HCT116 (cell line): ENCODE data around the gene ERG. TPM values are rescaled to one million over a fixed set of nuclear protein-coding genes. Genes with fewer than 3 reads are reported as not detected.

Experiments used
- ATAC-seq: fragments of 200-7000 bp; cut with Tn5 transposase; 2 replicates; pipeline ENCODE4 v1.9.1; 2020; ENCODE audit warnings: mild to moderate bottlenecking, moderate library complexity
- BruUV-seq: library from RNA; stranded (reverse); fragments of 400-500 nt; replicated peaks from 2 replicates; lab custom pipeline; 2021; lab: Mats Ljungman, UMichigan
- CTCF ChIA-PET: fragments of 300-600 bp; sonication (Branson Sonifier 250); formaldehyde crosslinking; loops from one replicate; lab custom pipeline; 2021; ENCODE audit warnings: antibody characterized with exemption; lab: Charles Lee
- POLR2A ChIA-PET: fragments of 300-600, 350-600 bp; sonication (Branson Sonifier 250); formaldehyde crosslinking; loops from one replicate; lab custom pipeline; 2021; ENCODE audit warnings: antibody characterized with exemption; lab: Charles Lee
- RAD21 ChIA-PET, 2 experiments: fragments of 300-600 bp; sonication (Branson Sonifier 250); formaldehyde crosslinking; loops; one replicate each; lab custom pipeline; 2023; ENCODE audit warnings: low total read pairs in 2 of 2; ENCODE audit not compliant: uncharacterized antibody in 2 of 2, unreplicated experiment in 2 of 2, low non-redundant PET in 1 of 2; lab: Charles Lee
- DNase-seq: peaks from one replicate; pipeline ENCODE4 v3.0.0-alpha.2; 2010; ENCODE audit warnings: low read depth, low spot score
- H2AFZ ChIP-seq: fragments of 200-600 bp; shearing (Covaris generic), sonication (generic); 2 replicates; pipeline ENCODE4 v1.6.1; 2017; ENCODE audit warnings: low read depth, mixed run types, mixed read lengths, antibody characterized with exemption, low read length; ENCODE audit not compliant: poor library complexity, severe bottlenecking
- H3K27ac ChIP-seq: 2 replicates; pipeline ENCODE4 v1.5.1; 2012; ENCODE audit warnings: low read depth, low read length
- H3K27me3 ChIP-seq: fragments of 200-600 bp; sonication (generic); 2 replicates; pipeline ENCODE4 v1.6.1; 2016; ENCODE audit warnings: mixed run types, low read length, mixed read lengths; ENCODE audit not compliant: insufficient read depth
- H3K36me3 ChIP-seq, 2 experiments: fragments of 200-500 bp in 1 of 2; fragments of 200-600 bp in 1 of 2; sonication (Bioruptor generic) in 1 of 2; sonication (generic) in 1 of 2; 2 replicates each; pipeline versions ENCODE4 v1.5.1 to v1.6.1; 2014 to 2016; ENCODE audit warnings: low read length in 2 of 2, inconsistent platforms in 1 of 2, mixed read lengths in 1 of 2, mixed run types in 1 of 2; ENCODE audit not compliant: insufficient read depth in 2 of 2, control insufficient read depth in 1 of 2
- H3K4me1 ChIP-seq, 2 experiments: fragments of 200-600 bp in 1 of 2; sonication (generic) in 1 of 2; 2 replicates each; pipeline versions ENCODE4 v1.5.1 to v1.6.1; 2012 to 2017; ENCODE audit warnings: low read length in 2 of 2, inconsistent platforms in 1 of 2, mild to moderate bottlenecking in 1 of 2, mixed read lengths in 1 of 2, mixed run types in 1 of 2, moderate library complexity in 1 of 2; ENCODE audit not compliant: insufficient read depth in 2 of 2, control insufficient read depth in 1 of 2
- H3K4me2 ChIP-seq: fragments of 200-600 bp; sonication (generic); 2 replicates; pipeline ENCODE4 v1.6.1; 2017; ENCODE audit warnings: mixed run types, low read length, mixed read lengths
- H3K4me3 ChIP-seq, 2 experiments: fragments of 200-600 bp in 1 of 2; sonication (generic) in 1 of 2; replicated peaks in 1 of 2; 2 replicates each; pipeline ENCODE4 v1.5.1; 2011 to 2016; ENCODE audit warnings: low read length in 2 of 2, control low read depth in 1 of 2, low read depth in 1 of 2, mild to moderate bottlenecking in 1 of 2, mixed read lengths in 1 of 2, mixed run types in 1 of 2
- H3K79me2 ChIP-seq: fragments of 200-600 bp; sonication (generic); 2 replicates; pipeline ENCODE4 v1.6.1; 2017; ENCODE audit warnings: mild to moderate bottlenecking, mixed run types, low read length, moderate library complexity, mixed read lengths; ENCODE audit not compliant: insufficient read depth
- H3K9ac ChIP-seq: fragments of 200-600 bp; sonication (generic); 2 replicates; pipeline ENCODE4 v1.6.1; 2016; ENCODE audit warnings: low read length, mixed read lengths
- H3K9me2 ChIP-seq: fragments of 200-600 bp; sonication (generic), shearing (Covaris generic); 2 replicates; pipeline ENCODE4 v1.6.1; 2017; ENCODE audit warnings: mixed run types, mild to moderate bottlenecking, moderate library complexity; ENCODE audit not compliant: insufficient read depth
- H3K9me3 ChIP-seq, 2 experiments: fragments of 200-500 bp in 1 of 2; fragments of 200-600 bp in 1 of 2; sonication (Bioruptor generic) in 1 of 2; sonication (generic) in 1 of 2; 2 replicates each; pipeline ENCODE4 v1.6.1; 2014 to 2017; ENCODE audit warnings: low read length in 2 of 2, mixed read lengths in 2 of 2, inconsistent platforms in 1 of 2, low read depth in 1 of 2, mild to moderate bottlenecking in 1 of 2, mixed run types in 1 of 2, moderate library complexity in 1 of 2; ENCODE audit not compliant: control insufficient read depth in 1 of 2, insufficient read depth in 1 of 2
- H4K20me1 ChIP-seq: fragments of 200-600 bp; sonication (generic), shearing (Covaris generic); 2 replicates; pipeline ENCODE4 v1.6.1; 2017; ENCODE audit warnings: mixed run types, mild to moderate bottlenecking, moderate library complexity; ENCODE audit not compliant: insufficient read depth
- CBX3 ChIP-seq: IDR thresholded peaks from 2 replicates; pipeline ENCODE4 v1.6.1; 2012; ENCODE audit warnings: low read depth
- CEBPB ChIP-seq: IDR thresholded peaks from 2 replicates; pipeline ENCODE4 v1.6.1; 2012; ENCODE audit warnings: low read depth
- ELF1 ChIP-seq: IDR thresholded peaks from 2 replicates; pipeline ENCODE4 v1.6.1; 2012; ENCODE audit warnings: low read depth, borderline replicate concordance
- EZH2phosphoT487 ChIP-seq: fragments of 200-600 bp; IDR thresholded peaks from 2 replicates; pipeline ENCODE4 v1.6.1; 2018; ENCODE audit warnings: antibody characterized with exemption, borderline replicate concordance
- FOSL1 ChIP-seq: IDR thresholded peaks from 2 replicates; pipeline ENCODE4 v1.6.1; 2012; ENCODE audit warnings: low read depth
- POLR2A ChIP-seq: IDR thresholded peaks from 2 replicates; pipeline ENCODE4 v1.7.0; 2011; ENCODE audit warnings: borderline replicate concordance; ENCODE audit not compliant: insufficient read depth, insufficient read length; ENCODE audit errors: extremely low read depth
- RAD21 ChIP-seq: IDR thresholded peaks from 2 replicates; pipeline ENCODE4 v1.6.1; 2012; ENCODE audit warnings: low read depth, mild to moderate bottlenecking
- SIN3A ChIP-seq: IDR thresholded peaks from 2 replicates; pipeline ENCODE4 v1.6.1; 2012; ENCODE audit warnings: low read depth
- TCF7L2 ChIP-seq: IDR thresholded peaks from 2 replicates; pipeline ENCODE4 v1.7.0; 2011; ENCODE audit warnings: borderline replicate concordance, inconsistent platforms; ENCODE audit not compliant: insufficient read depth, insufficient read length; ENCODE audit errors: extremely low read depth
- YY1 ChIP-seq: IDR thresholded peaks from 2 replicates; pipeline ENCODE4 v1.6.1; 2011; ENCODE audit warnings: low read length, low read depth, moderate library complexity, mild to moderate bottlenecking; ENCODE audit not compliant: insufficient replicate concordance; ENCODE audit errors: extremely low read depth
- intact Hi-C: fragments of 100-400 bp; cut with micrococcal nuclease; formaldehyde crosslinking; loops from 2 replicates; pipeline ENCODE4 v1.10.0; 2022
- total RNA-seq: library from RNA; stranded (reverse); gene quantifications from one replicate; pipeline ENCODE4 v1.2.1, GENCODE V29; 2021; ENCODE audit not compliant: unreplicated experiment
- TF ChIP-seq, protein P1 (sequence below): IDR thresholded peaks from 2 replicates; pipeline ENCODE4 v1.6.1; 2012; ENCODE audit warnings: low read depth
- TF ChIP-seq, protein P2 (sequence below): IDR thresholded peaks from 2 replicates; pipeline ENCODE4 v1.6.1; 2011; ENCODE audit warnings: mild to moderate bottlenecking, low read length, moderate library complexity; ENCODE audit not compliant: insufficient replicate concordance; ENCODE audit errors: extremely low read depth

The ERG gene
- total RNA-seq, 1 experiment from 2014 or later: 0.17 TPM

DNA sequence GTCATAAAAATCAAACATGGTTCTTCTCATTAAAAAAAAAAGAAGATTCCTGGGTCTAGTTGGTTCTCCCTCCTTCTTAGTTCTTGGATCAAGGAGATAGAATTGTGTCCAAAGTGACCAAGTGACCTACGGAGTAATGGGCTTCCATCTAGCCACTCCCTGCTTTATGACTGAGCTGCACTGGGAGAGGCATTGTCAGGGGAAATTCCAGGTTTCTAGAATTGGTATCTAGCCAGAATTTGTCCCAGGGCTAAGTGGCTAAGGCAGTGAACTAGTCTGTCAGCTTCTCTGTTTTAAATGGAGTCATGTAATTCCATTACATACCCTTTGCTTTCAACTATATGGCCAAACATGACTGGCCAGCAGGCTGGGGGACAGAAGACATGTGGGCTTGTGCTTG is 40.1 kb upstream of the ERG start:
- Histone ChIP-seq H3K79me2 (no peaks in the 10 kb centered on the region), H3K27ac (no peak overlapping the region), H2AFZ (no peak overlapping the region), H3K36me3 (no peaks in the 10 kb centered on the region), H3K9me2 (no peaks in the 10 kb centered on the region), H3K4me3 (no peak overlapping the region), H4K20me1 (no peaks in the 10 kb centered on the region), H3K9ac (no peak overlapping the region), H3K4me2 (no peak overlapping the region), H3K27me3 (peaks cover 14% of the 10 kb centered on the region; the same call in 1 of the 2 replicates), H3K4me1 (no peaks in the 10 kb centered on the region), H3K9me3 (no peaks in the 10 kb centered on the region)
- POLR2A ChIA-PET: no interaction called here
- no peak for ATAC-seq
- TF ChIP-seq CEBPB (no peak), POLR2A (no peak), ELF1 (no peak), TCF7L2 (no peak), YY1 (no peak), RAD21 (no peak), FOSL1 (no peak), SIN3A (no peak), CBX3 (no peak), EZH2phosphoT487 (no peak)
- TF ChIP-seq, protein P1, sequence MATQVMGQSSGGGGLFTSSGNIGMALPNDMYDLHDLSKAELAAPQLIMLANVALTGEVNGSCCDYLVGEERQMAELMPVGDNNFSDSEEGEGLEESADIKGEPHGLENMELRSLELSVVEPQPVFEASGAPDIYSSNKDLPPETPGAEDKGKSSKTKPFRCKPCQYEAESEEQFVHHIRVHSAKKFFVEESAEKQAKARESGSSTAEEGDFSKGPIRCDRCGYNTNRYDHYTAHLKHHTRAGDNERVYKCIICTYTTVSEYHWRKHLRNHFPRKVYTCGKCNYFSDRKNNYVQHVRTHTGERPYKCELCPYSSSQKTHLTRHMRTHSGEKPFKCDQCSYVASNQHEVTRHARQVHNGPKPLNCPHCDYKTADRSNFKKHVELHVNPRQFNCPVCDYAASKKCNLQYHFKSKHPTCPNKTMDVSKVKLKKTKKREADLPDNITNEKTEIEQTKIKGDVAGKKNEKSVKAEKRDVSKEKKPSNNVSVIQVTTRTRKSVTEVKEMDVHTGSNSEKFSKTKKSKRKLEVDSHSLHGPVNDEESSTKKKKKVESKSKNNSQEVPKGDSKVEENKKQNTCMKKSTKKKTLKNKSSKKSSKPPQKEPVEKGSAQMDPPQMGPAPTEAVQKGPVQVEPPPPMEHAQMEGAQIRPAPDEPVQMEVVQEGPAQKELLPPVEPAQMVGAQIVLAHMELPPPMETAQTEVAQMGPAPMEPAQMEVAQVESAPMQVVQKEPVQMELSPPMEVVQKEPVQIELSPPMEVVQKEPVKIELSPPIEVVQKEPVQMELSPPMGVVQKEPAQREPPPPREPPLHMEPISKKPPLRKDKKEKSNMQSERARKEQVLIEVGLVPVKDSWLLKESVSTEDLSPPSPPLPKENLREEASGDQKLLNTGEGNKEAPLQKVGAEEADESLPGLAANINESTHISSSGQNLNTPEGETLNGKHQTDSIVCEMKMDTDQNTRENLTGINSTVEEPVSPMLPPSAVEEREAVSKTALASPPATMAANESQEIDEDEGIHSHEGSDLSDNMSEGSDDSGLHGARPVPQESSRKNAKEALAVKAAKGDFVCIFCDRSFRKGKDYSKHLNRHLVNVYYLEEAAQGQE: no peak
- TF ChIP-seq, protein P2, sequence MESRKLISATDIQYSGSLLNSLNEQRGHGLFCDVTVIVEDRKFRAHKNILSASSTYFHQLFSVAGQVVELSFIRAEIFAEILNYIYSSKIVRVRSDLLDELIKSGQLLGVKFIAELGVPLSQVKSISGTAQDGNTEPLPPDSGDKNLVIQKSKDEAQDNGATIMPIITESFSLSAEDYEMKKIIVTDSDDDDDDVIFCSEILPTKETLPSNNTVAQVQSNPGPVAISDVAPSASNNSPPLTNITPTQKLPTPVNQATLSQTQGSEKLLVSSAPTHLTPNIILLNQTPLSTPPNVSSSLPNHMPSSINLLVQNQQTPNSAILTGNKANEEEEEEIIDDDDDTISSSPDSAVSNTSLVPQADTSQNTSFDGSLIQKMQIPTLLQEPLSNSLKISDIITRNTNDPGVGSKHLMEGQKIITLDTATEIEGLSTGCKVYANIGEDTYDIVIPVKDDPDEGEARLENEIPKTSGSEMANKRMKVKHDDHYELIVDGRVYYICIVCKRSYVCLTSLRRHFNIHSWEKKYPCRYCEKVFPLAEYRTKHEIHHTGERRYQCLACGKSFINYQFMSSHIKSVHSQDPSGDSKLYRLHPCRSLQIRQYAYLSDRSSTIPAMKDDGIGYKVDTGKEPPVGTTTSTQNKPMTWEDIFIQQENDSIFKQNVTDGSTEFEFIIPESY: no peak
- RAD21 ChIA-PET: no interaction called here
- intact Hi-C loops: no loop called here
- no peak for DNase-seq
- CTCF ChIA-PET: no interaction called here
- BruUV-seq: no TSS peak
